ENCODE data around the gene SDR42E2. TPM values are rescaled to one million over a fixed set of nuclear protein-coding genes. Genes with fewer than 3 reads are reported as not detected.

SDR42E2 gene
- total and polyA plus RNA-seq, 2 of the 4 experiments (the other 2 are of a cell fraction), result not detected

DNA sequence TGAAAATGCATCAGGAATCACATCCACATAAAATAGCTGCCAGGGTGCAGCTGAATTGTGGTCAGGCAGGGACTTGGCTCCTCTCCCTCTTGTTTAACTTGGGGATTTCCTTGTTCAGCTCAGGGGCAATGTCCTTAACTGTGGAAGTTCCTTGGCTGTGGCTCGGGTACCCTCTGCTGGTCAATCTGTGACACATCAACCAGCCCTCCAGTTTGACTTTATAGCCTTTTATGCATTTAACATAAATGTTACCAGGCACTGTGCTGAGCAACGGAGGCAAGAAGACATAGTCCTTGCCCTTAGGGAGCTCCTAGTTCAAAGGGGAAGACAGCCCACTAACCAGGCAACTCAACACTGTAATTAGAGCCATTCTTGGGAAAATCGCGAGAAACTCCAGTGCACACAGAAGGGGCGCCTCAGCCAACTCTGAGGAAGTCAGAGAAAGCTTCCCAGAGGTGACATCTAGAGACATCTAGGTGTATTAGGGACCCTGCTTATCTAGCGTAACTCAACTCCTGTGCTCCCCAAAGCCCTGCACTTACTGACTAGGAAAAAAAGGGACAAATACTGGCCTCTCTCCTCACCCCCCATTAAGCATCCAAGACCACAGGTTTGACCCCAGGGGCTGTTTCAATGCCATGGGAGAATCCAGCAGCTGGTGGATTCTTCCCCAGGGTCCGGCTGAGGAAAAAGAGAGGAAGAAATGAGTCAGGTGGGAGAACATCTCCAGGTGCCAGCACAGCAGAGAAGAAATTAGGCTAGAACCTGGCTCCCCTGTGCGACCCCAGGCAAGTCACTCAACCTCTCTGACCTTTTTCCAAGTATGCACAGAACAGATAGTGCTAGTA, 26.5 kb downstream of the SDR42E2 start (continued):
- TF ChIP-seq MXI1 (IDR thresholded peaks at IDR 0.05; ENCODE audit: borderline replicate concordance, low read depth, low read length), result no peak
- no peak for TF ChIP-seq RCOR1 (IDR thresholded peaks at IDR 0.05; ENCODE audit: insufficient replicate concordance, low read length)

GRCh38 chr16:22189473-22190080, 27.3 kb downstream of the SDR42E2 start:
- H3K9ac ChIP-seq (ENCODE audit: low read depth, low read length), result peak overlapping the region; percentile 53
- H4K91ac ChIP-seq (ENCODE audit: insufficient read depth, low read depth, low read length), result no peak overlapping the region
- in situ Hi-C loops (cut with MboI; ENCODE audit: low sequenced_read_pairs), result no loop called here
- no peaks in the 10 kb centered on the region for H4K20me1 ChIP-seq (ENCODE audit: insufficient read depth, low read length)
- 0 out of 2 replicates have a peak overlapping the region, but pooled peaks have one; percentile 19 for H3K4ac ChIP-seq (ENCODE audit: low read depth, low read length)
- H3K27me3 ChIP-seq (ENCODE audit: control insufficient read depth, insufficient read depth, low read length), result no peaks in the 10 kb centered on the region; the same call in 1 of the 2 replicates
- peak overlapping the region; percentile 89 for H3K4me3 ChIP-seq (ENCODE audit: insufficient read depth, low read depth, low read length)
- BruUV-seq (replicated peaks), result no TSS peak
- WGBS, 2 experiments (ENCODE audit: extremely low coverage in 2 of 2, insufficient read length in 1 of 2), result 12% methylated on average over 5 of the region's 18 CpGs; no CpG with 5 or more reads in 1 of the 2 experiments
- POLR2A ChIA-PET (ENCODE audit: unreplicated experiment), result interaction anchor here (0.5 kb wide), 1 partner anchor 384 kb away, joined by 4 read pairs; no protein-coding TSS in a partner anchor
- dilution Hi-C loops (cut with HindIII; ENCODE audit: low sequenced_read_pairs, unreplicated experiment), result no loop called here
- H2BK20ac ChIP-seq (ENCODE audit: low read depth, low read length), result no peak overlapping the region
- H2AK9ac ChIP-seq (replicated peaks; ENCODE audit: low read depth, low read length, poor library complexity), result peak overlapping the region; percentile 92
- peaks cover 4% of the 10 kb centered on the region; the same call in 1 of the 2 replicates for H3K4me1 ChIP-seq (ENCODE audit: control insufficient read depth, insufficient read depth, low read length)
- peak overlapping the region; percentile 70 for H3K4me2 ChIP-seq (ENCODE audit: low read depth, low read length)
- no peaks in the 10 kb centered on the region for H3K36me3 ChIP-seq (ENCODE audit: control insufficient read depth, insufficient read depth, low read length)
- intact Hi-C loops (cut with micrococcal nuclease), result loop anchor here (5.0 kb wide), 1 partner anchor 532 kb away; no protein-coding TSS in a partner anchor
- H3K27ac ChIP-seq (ENCODE audit: insufficient read depth, low read length), result peak overlapping the region; percentile 58; the same call in 1 of the 2 replicates
- H4K5ac ChIP-seq (ENCODE audit: low read depth, low read length), result peak overlapping the region; percentile 8; the same call in 1 of the 2 replicates
- peak overlapping the region; percentile 96 for H2AFZ ChIP-seq (replicated peaks; ENCODE audit: low read length, poor library complexity)
- no peak overlapping the region for H3K18ac ChIP-seq (ENCODE audit: low read depth, low read length)
- no peak overlapping the region for H3K14ac ChIP-seq (replicated peaks; ENCODE audit: low read depth, low read length)
- H2BK120ac ChIP-seq (ENCODE audit: low read depth, low read length), result no peak overlapping the region
- no peak overlapping the region for H2BK15ac ChIP-seq (ENCODE audit: low read depth, low read length)
- 0 out of 4 replicates have a peak overlapping the region, but pooled peaks of 1 of the 2 experiments have one; percentile 54 for H4K8ac ChIP-seq (ENCODE audit: low read depth in 2 of 2, low read length in 2 of 2)
- peaks cover 7% of the 10 kb centered on the region; the same call in 1 of the 2 replicates for H3K9me1 ChIP-seq (ENCODE audit: insufficient read depth, low read length)
- H3K23ac ChIP-seq (ENCODE audit: low read depth, low read length), result no peak overlapping the region
- CTCF ChIA-PET, result interaction anchor here (0.6 to 3.9 kb wide), 10 partner anchors 10 to 1480 kb away, joined by 3 to 23 read pairs (median 8); partner anchors contain the start of gene VWA3A
- no peak for ATAC-seq (ENCODE audit: low read depth)
- H3K79me1 ChIP-seq (ENCODE audit: low read depth in 1 of 2, low read length in 2 of 2), result peaks cover 0 to 3% of the 10 kb centered on the region in 2 experiments; a peak in 1 of 4 replicates
- H3K9me3 ChIP-seq (ENCODE audit: control insufficient read depth, insufficient read depth, low read length), result no peaks in the 10 kb centered on the region
- H3K56ac ChIP-seq (ENCODE audit: extremely low read depth, insufficient read depth, low read length), result no peak overlapping the region
- H2AK5ac ChIP-seq (ENCODE audit: low read depth, low read length), result no peak overlapping the region
- no peak overlapping the region for H2BK5ac ChIP-seq (ENCODE audit: low read depth, low read length, poor library complexity, severe bottlenecking)
- DNase-seq, result peak; percentile 16
- TF ChIP-seq MAFK (IDR thresholded peaks at IDR 0.05; ENCODE audit: low read depth, low read length) (no peak), FOS (IDR thresholded peaks at IDR 0.05; ENCODE audit: low read depth, low read length) (no peak), BHLHE40 (IDR thresholded peaks at IDR 0.05; ENCODE audit: low read depth, low read length) (no peak), ELK1 (IDR thresholded peaks at IDR 0.05; ENCODE audit: borderline replicate concordance, low read depth, low read length) (no peak), CTCF (conservative IDR thresholded peaks at IDR 0.05; ENCODE audit: low read depth, low read length) (no peak), USF2 (IDR thresholded peaks at IDR 0.05; ENCODE audit: low read depth, low read length) (no peak), CEBPB (IDR thresholded peaks at IDR 0.05; ENCODE audit: low read depth, low read length) (no peak)

All from IMR-90 (cell line).